Chondrocyte (in vitro differentiated cells): Measurements from ENCODE around the gene PRICKLE3. TPM values are rescaled to one million over a fixed set of nuclear protein-coding genes. Genes with fewer than 3 reads are reported as not detected.

Source experiments
- DNase-seq: peaks from one replicate; pipeline ENCODE4 v3.0.0; 2021; ENCODE audit warnings: mixed read lengths, low spot score
- H3K27ac Mint-ChIP-seq: one replicate; pipeline ENCODE4 v1.8.0; 2021; ENCODE audit warnings: mild to moderate bottlenecking, moderate library complexity, mixed read lengths; ENCODE audit not compliant: unreplicated experiment
- H3K27me3 Mint-ChIP-seq: 2 replicates; pipeline ENCODE4 v1.8.0; 2021; ENCODE audit warnings: low read depth, mixed read lengths
- H3K36me3 Mint-ChIP-seq: 2 replicates; pipeline ENCODE4 v1.8.0; 2021; ENCODE audit warnings: low read depth, mixed read lengths
- H3K4me1 Mint-ChIP-seq: 2 replicates; pipeline ENCODE4 v1.8.0; 2021; ENCODE audit warnings: low read depth, mild to moderate bottlenecking, mixed read lengths
- H3K4me3 Mint-ChIP-seq: one replicate; pipeline ENCODE4 v1.8.0; 2021; ENCODE audit warnings: mild to moderate bottlenecking, moderate library complexity, mixed read lengths; ENCODE audit not compliant: unreplicated experiment
- H3K9me3 Mint-ChIP-seq: 2 replicates; pipeline ENCODE4 v1.8.0; 2021; ENCODE audit warnings: low read depth, mixed read lengths
- CTCF ChIP-seq: fragments of 200-600 bp; sonication (generic); IDR thresholded peaks from 2 replicates; pipeline ENCODE4 v1.5.0; 2021; ENCODE audit warnings: antibody characterized with exemption, mild to moderate bottlenecking, moderate library complexity
- long read RNA-seq: library from polyadenylated mRNA; stranded (forward); transcript quantifications from one replicate; pipeline ENCODE4 v2.0.0, GENCODE V29; 2021
- total RNA-seq: library from RNA; stranded (reverse); gene quantifications from 3 replicates; pipeline ENCODE4 v1.2.1, GENCODE V29; 2021

The PRICKLE3 gene
- 7.2 to 8.2 TPM (median 7.5 TPM) in 3 replicates for total RNA-seq
- long read RNA-seq, transcript PRICKLE3-206 (9 exons, 2,062 nt), result major isoform, 10 of 14 reads
- long read RNA-seq, partial matches to known transcripts, result 1 of 14 reads
- long read RNA-seq, other reads (novel, unspliced or antisense), result 3 of 14 reads

- Mint-ChIP-seq H3K9me3 (peaks cover 4% of the 10 kb centered on the region), H3K36me3 (peaks cover 3% of the 10 kb centered on the region), H3K4me1 (peaks cover 31% of the 10 kb centered on the region), H3K27ac (peak within 1 kb of the TSS; percentile 32), H3K4me3 (peak within 1 kb of the TSS; percentile 66), H3K27me3 (no peaks in the 10 kb centered on the region)
- TF ChIP-seq CTCF, result peak; percentile 67
- no peak for DNase-seq
These were observed at the start of gene PRICKLE3 for GRCh38 chrX:49186125-49187027. Gene PRICKLE3, minus strand, starts transcription at chrX:49186373. Its CDS starts 76 bp downstream, at chrX:49186297.

- Mint-ChIP-seq H3K4me3 (no peak overlapping the region), H3K4me1 (no peaks in the 10 kb centered on the region), H3K36me3 (no peaks in the 10 kb centered on the region), H3K27me3 (no peaks in the 10 kb centered on the region), H3K27ac (no peak overlapping the region), H3K9me3 (peaks cover 2% of the 10 kb centered on the region)
- DNase-seq, result no peak
- TF ChIP-seq CTCF, result no peak
These were observed 47.8 kb upstream of the PRICKLE3 start for GRCh38 chrX:49233887-49234555.

GRCh38 chrX:49233176-49233575, 47.0 kb upstream of the PRICKLE3 start, which contains the start of gene CACNA1F:
Gene CACNA1F, minus strand, starts transcription at chrX:49233340. Its CDS starts 31 bp downstream, at chrX:49233309.
- Mint-ChIP-seq H3K4me1 (no peaks in the 10 kb centered on the region), H3K9me3 (peaks cover 2% of the 10 kb centered on the region), H3K36me3 (no peaks in the 10 kb centered on the region)

GRCh38 chrX:49232525-49232924, 46.4 kb upstream of the PRICKLE3 start:
- H3K36me3 Mint-ChIP-seq, result no peaks in the 10 kb centered on the region
- H3K4me1 Mint-ChIP-seq, result no peaks in the 10 kb centered on the region
- TF ChIP-seq CTCF, result no peak
- no peak for DNase-seq
- no peak overlapping the region for H3K4me3 Mint-ChIP-seq
- no peaks in the 10 kb centered on the region for H3K27me3 Mint-ChIP-seq
- peak overlapping the region; percentile 27 for H3K27ac Mint-ChIP-seq
- peaks cover 2% of the 10 kb centered on the region for H3K9me3 Mint-ChIP-seq

More at GRCh38 chrX:49233176-49233575, 47.0 kb upstream of the PRICKLE3 start, which contains the start of gene CACNA1F:
- no peak within 1 kb of the TSS for H3K4me3 Mint-ChIP-seq
- H3K27ac Mint-ChIP-seq, result peak within 1 kb of the TSS; percentile 27
- no peaks in the 10 kb centered on the region for H3K27me3 Mint-ChIP-seq
- no peak for TF ChIP-seq CTCF
- DNase-seq, result no peak

GRCh38 chrX:49231333-49232000, 45.3 kb upstream of the PRICKLE3 start:
- Mint-ChIP-seq H3K9me3 (peaks cover 2% of the 10 kb centered on the region), H3K27me3 (no peaks in the 10 kb centered on the region), H3K36me3 (no peaks in the 10 kb centered on the region), H3K27ac (no peak overlapping the region), H3K4me1 (no peaks in the 10 kb centered on the region), H3K4me3 (no peak overlapping the region)
- DNase-seq, result no peak
- no peak for TF ChIP-seq CTCF
